HepG2 (cell line): ENCODE measurements around the gene HEMK1. TPM values are rescaled to one million over a fixed set of nuclear protein-coding genes. Genes with fewer than 3 reads are reported as not detected.

Experiments used
- BRCA1 ChIP-seq: sonication (generic); formaldehyde crosslinking; IDR thresholded peaks from 2 replicates; pipeline ENCODE4 v1.4.0; 2020; ENCODE audit warnings: missing genetic modification reagents
- CEBPB ChIP-seq: IDR thresholded peaks from 2 replicates; pipeline ENCODE4 v1.6.1; 2011; ENCODE audit warnings: low read depth, low read length, improper control_type of control experiment, borderline replicate concordance
- FOXP1 ChIP-seq, 2 experiments: fragments of 450-650 bp in 1 of 2; IDR thresholded peaks; 2 replicates each; pipeline ENCODE4 v1.6.1; 2017 to 2018; ENCODE audit warnings: antibody characterized with exemption in 1 of 2
- MAFK ChIP-seq, 2 experiments: IDR thresholded peaks in 1 of 2; conservative IDR thresholded peaks in 1 of 2; 2 replicates each; pipeline ENCODE4 v1.6.1; 2011; ENCODE audit warnings: improper control_type of control experiment in 2 of 2, low read length in 2 of 2
- NR2F1 ChIP-seq, 2 experiments: fragments of 450-650 bp in 1 of 2; formaldehyde crosslinking in 1 of 2; IDR thresholded peaks; 2 replicates each; pipeline versions ENCODE4 v1.5.0 to v1.6.1; 2016 to 2020; ENCODE audit warnings: mild to moderate bottlenecking in 1 of 2, missing compliant biosample characterization in 1 of 2, missing genetic modification reagents in 1 of 2, moderate library complexity in 1 of 2
- PHF5A ChIP-seq: IDR thresholded peaks from one replicate; pipeline ENCODE4 v1.6.1; 2018; ENCODE audit warnings: low read depth, missing genetic modification reagents; ENCODE audit not compliant: unreplicated experiment
- RNF2 ChIP-seq: fragments of 450-650 bp; conservative IDR thresholded peaks from 2 replicates; pipeline ENCODE4 v1.6.1; 2016; ENCODE audit warnings: low read depth
- ZC3H13 ChIP-seq: sonication (generic); formaldehyde crosslinking; IDR thresholded peaks from 2 replicates; pipeline ENCODE4 v1.8.1; 2023; ENCODE audit warnings: mild to moderate bottlenecking, missing genetic modification reagents, moderate library complexity
- ZKSCAN1 ChIP-seq: fragments of 150-350 bp; IDR thresholded peaks from 2 replicates; pipeline ENCODE4 v1.6.1; 2014; ENCODE audit warnings: low read length
- ZNF264 ChIP-seq: sonication (generic); formaldehyde crosslinking; IDR thresholded peaks from 2 replicates; pipeline ENCODE4 v1.4.0; 2020; ENCODE audit warnings: missing genetic modification reagents
- ZNF296 ChIP-seq: sonication (generic); formaldehyde crosslinking; conservative IDR thresholded peaks from 2 replicates; pipeline ENCODE4 v1.5.0; 2020; ENCODE audit warnings: mild to moderate bottlenecking, missing genetic modification reagents
- ZNF484 ChIP-seq: sonication (generic); formaldehyde crosslinking; IDR thresholded peaks from 2 replicates; pipeline ENCODE4 v1.5.1; 2020; ENCODE audit warnings: mild to moderate bottlenecking, low read depth, missing genetic modification reagents, borderline replicate concordance
- ZNF674 ChIP-seq: sonication (generic); formaldehyde crosslinking; IDR thresholded peaks from 2 replicates; pipeline ENCODE4 v1.5.0; 2020; ENCODE audit warnings: low read depth, mild to moderate bottlenecking, missing genetic modification reagents
- ZNF703 ChIP-seq: sonication (generic); formaldehyde crosslinking; IDR thresholded peaks from 2 replicates; pipeline ENCODE4 v1.5.1; 2020; ENCODE audit warnings: missing genetic modification reagents, mild to moderate bottlenecking, moderate library complexity, borderline replicate concordance
- ZNF749 ChIP-seq: sonication (generic); formaldehyde crosslinking; IDR thresholded peaks from 2 replicates; pipeline ENCODE4 v1.8.0; 2022; ENCODE audit warnings: mild to moderate bottlenecking, missing genetic modification reagents, moderate library complexity, borderline replicate concordance
- polyA plus RNA-seq, 8 experiments: library from polyadenylated mRNA; depleted of rRNA in 3 of 8; stranded (reverse) in 7 of 8; unstranded in 1 of 8; fragments of >200 nt; fragmentation: Illumina TruSeq in 4 of 8; extraction: Trizol in 4 of 8; gene quantifications; 2 replicates each; pipeline versions ENCODE4 v1.2.1 to v1.2.3, GENCODE V29; 2011 to 2016; ENCODE audit warnings: low read depth in 4 of 8, missing spikeins in 1 of 8, mixed read lengths in 1 of 8; ENCODE audit not compliant: insufficient read depth in 1 of 8
- total RNA-seq, 5 experiments: library from RNA; depleted of rRNA; stranded (reverse); fragments of >200 nt; fragmentation: Illumina TruSeq; extraction: Trizol; gene quantifications; 2 replicates each; pipeline ENCODE4 v1.2.3, GENCODE V29; 2016; ENCODE audit warnings: low read depth in 1 of 5
- TF ChIP-seq, protein P1 (sequence below): sonication (generic); formaldehyde crosslinking; conservative IDR thresholded peaks from 2 replicates; pipeline ENCODE4 v1.8.0; 2022; ENCODE audit warnings: missing genetic modification reagents
- TF ChIP-seq, protein P2 (sequence below): sonication (generic); formaldehyde crosslinking; IDR thresholded peaks from 2 replicates; pipeline ENCODE4 v1.4.0; 2020; ENCODE audit warnings: missing genetic modification reagents
- TF ChIP-seq, protein P3 (sequence below): sonication (generic); formaldehyde crosslinking; IDR thresholded peaks from 2 replicates; pipeline ENCODE4 v1.5.0; 2020; ENCODE audit warnings: mild to moderate bottlenecking, missing genetic modification reagents, borderline replicate concordance
- TF ChIP-seq, protein P4 (sequence below): sonication (generic); formaldehyde crosslinking; IDR thresholded peaks from 2 replicates; pipeline ENCODE4 v1.5.0; 2020; ENCODE audit warnings: missing genetic modification reagents
- TF ChIP-seq, protein P5 (sequence below): sonication (generic); formaldehyde crosslinking; IDR thresholded peaks from 2 replicates; pipeline ENCODE4 v1.9.0; 2022; ENCODE audit warnings: low read depth, missing genetic modification reagents

The HEMK1 gene
- total and polyA plus RNA-seq, 2 of the 13 experiments (the other 11 are each of a cell fraction or from before 2014, with no cell fraction given) = 9.8 to 12.6 TPM

DNA sequence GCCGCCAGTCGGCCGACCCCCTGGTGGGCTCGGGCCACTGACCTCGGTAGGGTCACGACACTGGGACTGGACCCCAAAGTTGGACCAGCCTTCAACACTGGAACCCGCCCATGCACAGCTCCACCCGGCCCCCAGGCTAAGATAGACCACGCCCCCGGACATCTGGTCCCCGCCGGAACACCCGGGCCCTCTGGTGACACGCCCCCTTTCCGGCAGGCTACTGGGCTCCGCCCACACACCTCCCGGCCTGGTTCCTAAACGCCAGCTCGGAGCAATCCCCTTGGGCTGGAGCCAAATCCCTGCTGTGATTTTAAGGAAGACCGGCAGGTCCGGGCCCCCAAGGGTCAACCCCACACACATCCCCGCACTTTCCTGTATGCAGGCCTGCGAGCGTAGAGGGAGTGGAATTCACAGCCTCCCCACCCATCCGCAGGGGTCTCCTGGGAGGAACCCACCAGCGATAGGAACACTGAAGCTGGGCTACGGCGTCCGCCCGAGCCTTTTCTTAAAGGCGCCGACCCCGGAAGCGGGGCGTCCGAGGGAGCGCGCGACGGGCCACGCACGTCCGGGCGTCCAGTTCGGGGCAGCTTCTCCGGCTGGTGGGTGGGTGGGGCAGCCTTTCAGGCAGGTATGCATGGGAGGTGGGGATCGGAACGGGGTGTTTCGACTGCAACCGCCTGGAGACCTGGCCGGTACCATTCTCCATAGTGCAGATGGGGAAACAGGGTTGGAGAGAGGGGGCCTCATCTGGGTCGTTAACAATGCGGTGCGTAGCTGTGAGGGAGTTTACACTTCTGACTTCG lies at the start of gene HEMK1 (continued):
- TF ChIP-seq, protein P1, sequence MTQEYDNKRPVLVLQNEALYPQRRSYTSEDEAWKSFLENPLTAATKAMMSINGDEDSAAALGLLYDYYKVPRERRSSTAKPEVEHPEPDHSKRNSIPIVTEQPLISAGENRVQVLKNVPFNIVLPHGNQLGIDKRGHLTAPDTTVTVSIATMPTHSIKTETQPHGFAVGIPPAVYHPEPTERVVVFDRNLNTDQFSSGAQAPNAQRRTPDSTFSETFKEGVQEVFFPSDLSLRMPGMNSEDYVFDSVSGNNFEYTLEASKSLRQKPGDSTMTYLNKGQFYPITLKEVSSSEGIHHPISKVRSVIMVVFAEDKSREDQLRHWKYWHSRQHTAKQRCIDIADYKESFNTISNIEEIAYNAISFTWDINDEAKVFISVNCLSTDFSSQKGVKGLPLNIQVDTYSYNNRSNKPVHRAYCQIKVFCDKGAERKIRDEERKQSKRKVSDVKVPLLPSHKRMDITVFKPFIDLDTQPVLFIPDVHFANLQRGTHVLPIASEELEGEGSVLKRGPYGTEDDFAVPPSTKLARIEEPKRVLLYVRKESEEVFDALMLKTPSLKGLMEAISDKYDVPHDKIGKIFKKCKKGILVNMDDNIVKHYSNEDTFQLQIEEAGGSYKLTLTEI (CRISPR knock-in tag) = no peak
- TF ChIP-seq ZNF674 (CRISPR knock-in tag) (no peak), ZNF703 (peak; percentile 75; the same call in 1 of the 2 replicates), FOXP1 (IDR thresholded peaks at IDR 0.05) (no peak), FOXP1 (CRISPR knock-in tag; IDR thresholded peaks at IDR 0.05) (no peak), MAFK (conservative IDR thresholded peaks at IDR 0.05 in 1 of 2, IDR thresholded peaks at IDR 0.05 in 1 of 2; ENCODE audit: low read length in 2 of 2) (no peak), CEBPB (no peak), ZC3H13 (CRISPR knock-in tag) (no peak), ZNF484 (CRISPR knock-in tag) (no peak), ZKSCAN1 (no peak), ZNF296 (no peak), PHF5A (CRISPR knock-in tag) (no peak), ZNF264 (CRISPR knock-in tag) (peak; percentile 29; the same call in 1 of the 2 replicates), BRCA1 (CRISPR knock-in tag) (no peak), RNF2 (no peak), NR2F1 (CRISPR knock-in tag; IDR thresholded peaks at IDR 0.05) (no peak), ZNF749 (CRISPR knock-in tag) (no peak; the same call in 1 of the 2 replicates)
- TF ChIP-seq, protein P2, sequence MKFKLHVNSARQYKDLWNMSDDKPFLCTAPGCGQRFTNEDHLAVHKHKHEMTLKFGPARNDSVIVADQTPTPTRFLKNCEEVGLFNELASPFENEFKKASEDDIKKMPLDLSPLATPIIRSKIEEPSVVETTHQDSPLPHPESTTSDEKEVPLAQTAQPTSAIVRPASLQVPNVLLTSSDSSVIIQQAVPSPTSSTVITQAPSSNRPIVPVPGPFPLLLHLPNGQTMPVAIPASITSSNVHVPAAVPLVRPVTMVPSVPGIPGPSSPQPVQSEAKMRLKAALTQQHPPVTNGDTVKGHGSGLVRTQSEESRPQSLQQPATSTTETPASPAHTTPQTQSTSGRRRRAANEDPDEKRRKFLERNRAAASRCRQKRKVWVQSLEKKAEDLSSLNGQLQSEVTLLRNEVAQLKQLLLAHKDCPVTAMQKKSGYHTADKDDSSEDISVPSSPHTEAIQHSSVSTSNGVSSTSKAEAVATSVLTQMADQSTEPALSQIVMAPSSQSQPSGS = peak; percentile 77
- TF ChIP-seq, protein P3, sequence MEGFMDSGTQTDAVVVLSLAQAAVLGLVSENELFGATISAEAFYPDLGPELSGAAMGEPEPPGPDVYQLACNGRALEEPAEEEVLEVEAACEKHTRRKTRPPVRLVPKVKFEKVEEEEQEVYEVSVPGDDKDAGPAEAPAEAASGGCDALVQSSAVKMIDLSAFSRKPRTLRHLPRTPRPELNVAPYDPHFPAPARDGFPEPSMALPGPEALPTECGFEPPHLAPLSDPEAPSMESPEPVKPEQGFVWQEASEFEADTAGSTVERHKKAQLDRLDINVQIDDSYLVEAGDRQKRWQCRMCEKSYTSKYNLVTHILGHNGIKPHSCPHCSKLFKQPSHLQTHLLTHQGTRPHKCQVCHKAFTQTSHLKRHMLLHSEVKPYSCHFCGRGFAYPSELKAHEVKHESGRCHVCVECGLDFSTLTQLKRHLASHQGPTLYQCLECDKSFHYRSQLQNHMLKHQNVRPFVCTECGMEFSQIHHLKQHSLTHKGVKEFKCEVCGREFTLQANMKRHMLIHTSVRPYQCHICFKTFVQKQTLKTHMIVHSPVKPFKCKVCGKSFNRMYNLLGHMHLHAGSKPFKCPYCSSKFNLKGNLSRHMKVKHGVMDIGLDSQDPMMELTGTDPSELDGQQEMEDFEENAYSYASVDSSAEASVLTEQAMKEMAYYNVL = 0 out of 2 replicates have a peak, but pooled peaks have one; percentile 75
- TF ChIP-seq, protein P4, sequence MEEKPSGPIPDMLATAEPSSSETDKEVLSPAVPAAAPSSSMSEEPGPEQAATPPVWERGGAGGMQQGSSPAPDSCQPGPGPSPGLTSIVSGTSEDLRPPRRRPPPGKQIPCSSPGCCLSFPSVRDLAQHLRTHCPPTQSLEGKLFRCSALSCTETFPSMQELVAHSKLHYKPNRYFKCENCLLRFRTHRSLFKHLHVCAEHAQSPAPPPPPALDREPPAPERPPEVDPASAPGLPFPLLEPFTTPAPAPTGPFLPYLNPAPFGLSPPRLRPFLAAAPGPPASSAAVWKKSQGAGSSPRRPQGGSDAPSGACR (CRISPR knock-in tag) = peak; percentile 88
- TF ChIP-seq, protein P5, sequence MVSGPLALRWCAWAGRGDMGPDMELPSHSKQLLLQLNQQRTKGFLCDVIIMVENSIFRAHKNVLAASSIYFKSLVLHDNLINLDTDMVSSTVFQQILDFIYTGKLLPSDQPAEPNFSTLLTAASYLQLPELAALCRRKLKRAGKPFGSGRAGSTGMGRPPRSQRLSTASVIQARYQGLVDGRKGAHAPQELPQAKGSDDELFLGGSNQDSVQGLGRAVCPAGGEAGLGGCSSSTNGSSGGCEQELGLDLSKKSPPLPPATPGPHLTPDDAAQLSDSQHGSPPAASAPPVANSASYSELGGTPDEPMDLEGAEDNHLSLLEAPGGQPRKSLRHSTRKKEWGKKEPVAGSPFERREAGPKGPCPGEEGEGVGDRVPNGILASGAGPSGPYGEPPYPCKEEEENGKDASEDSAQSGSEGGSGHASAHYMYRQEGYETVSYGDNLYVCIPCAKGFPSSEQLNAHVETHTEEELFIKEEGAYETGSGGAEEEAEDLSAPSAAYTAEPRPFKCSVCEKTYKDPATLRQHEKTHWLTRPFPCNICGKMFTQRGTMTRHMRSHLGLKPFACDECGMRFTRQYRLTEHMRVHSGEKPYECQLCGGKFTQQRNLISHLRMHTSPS (CRISPR knock-in tag) = no peak
